HCT116 (cell line): ENCODE measurements around the gene LRRTM3. TPM values are rescaled to one million over a fixed set of nuclear protein-coding genes. Genes with fewer than 3 reads are reported as not detected.

Experiments
- ATAC-seq: fragments of 200-7000 bp; cut with Tn5 transposase; 2 replicates; pipeline ENCODE4 v1.9.1; 2020; ENCODE audit warnings: mild to moderate bottlenecking, moderate library complexity
- BruUV-seq: library from RNA; stranded (reverse); fragments of 400-500 nt; replicated peaks from 2 replicates; lab custom pipeline; 2021; lab: Mats Ljungman, UMichigan
- CTCF ChIA-PET: fragments of 300-600 bp; sonication (Branson Sonifier 250); formaldehyde crosslinking; loops from one replicate; lab custom pipeline; 2021; ENCODE audit warnings: antibody characterized with exemption; lab: Charles Lee
- POLR2A ChIA-PET: fragments of 300-600, 350-600 bp; sonication (Branson Sonifier 250); formaldehyde crosslinking; loops from one replicate; lab custom pipeline; 2021; ENCODE audit warnings: antibody characterized with exemption; lab: Charles Lee
- RAD21 ChIA-PET, 2 experiments: fragments of 300-600 bp; sonication (Branson Sonifier 250); formaldehyde crosslinking; loops; one replicate each; lab custom pipeline; 2023; ENCODE audit warnings: low total read pairs in 2 of 2; ENCODE audit not compliant: uncharacterized antibody in 2 of 2, unreplicated experiment in 2 of 2, low non-redundant PET in 1 of 2; lab: Charles Lee
- DNase-seq: peaks from one replicate; pipeline ENCODE4 v3.0.0-alpha.2; 2010; ENCODE audit warnings: low read depth, low spot score
- H2AFZ ChIP-seq: fragments of 200-600 bp; shearing (Covaris generic), sonication (generic); 2 replicates; pipeline ENCODE4 v1.6.1; 2017; ENCODE audit warnings: low read depth, mixed run types, mixed read lengths, antibody characterized with exemption, low read length; ENCODE audit not compliant: poor library complexity, severe bottlenecking
- H3K27ac ChIP-seq: 2 replicates; pipeline ENCODE4 v1.5.1; 2012; ENCODE audit warnings: low read depth, low read length
- H3K27me3 ChIP-seq: fragments of 200-600 bp; sonication (generic); 2 replicates; pipeline ENCODE4 v1.6.1; 2016; ENCODE audit warnings: mixed run types, low read length, mixed read lengths; ENCODE audit not compliant: insufficient read depth
- H3K36me3 ChIP-seq, 2 experiments: fragments of 200-500 bp in 1 of 2; fragments of 200-600 bp in 1 of 2; sonication (Bioruptor generic) in 1 of 2; sonication (generic) in 1 of 2; 2 replicates each; pipeline versions ENCODE4 v1.5.1 to v1.6.1; 2014 to 2016; ENCODE audit warnings: low read length in 2 of 2, inconsistent platforms in 1 of 2, mixed read lengths in 1 of 2, mixed run types in 1 of 2; ENCODE audit not compliant: insufficient read depth in 2 of 2, control insufficient read depth in 1 of 2
- H3K4me1 ChIP-seq, 2 experiments: fragments of 200-600 bp in 1 of 2; sonication (generic) in 1 of 2; 2 replicates each; pipeline versions ENCODE4 v1.5.1 to v1.6.1; 2012 to 2017; ENCODE audit warnings: low read length in 2 of 2, inconsistent platforms in 1 of 2, mild to moderate bottlenecking in 1 of 2, mixed read lengths in 1 of 2, mixed run types in 1 of 2, moderate library complexity in 1 of 2; ENCODE audit not compliant: insufficient read depth in 2 of 2, control insufficient read depth in 1 of 2
- H3K4me2 ChIP-seq: fragments of 200-600 bp; sonication (generic); 2 replicates; pipeline ENCODE4 v1.6.1; 2017; ENCODE audit warnings: mixed run types, low read length, mixed read lengths
- H3K4me3 ChIP-seq, 2 experiments: fragments of 200-600 bp in 1 of 2; sonication (generic) in 1 of 2; replicated peaks in 1 of 2; 2 replicates each; pipeline ENCODE4 v1.5.1; 2011 to 2016; ENCODE audit warnings: low read length in 2 of 2, control low read depth in 1 of 2, low read depth in 1 of 2, mild to moderate bottlenecking in 1 of 2, mixed read lengths in 1 of 2, mixed run types in 1 of 2
- H3K79me2 ChIP-seq: fragments of 200-600 bp; sonication (generic); 2 replicates; pipeline ENCODE4 v1.6.1; 2017; ENCODE audit warnings: mild to moderate bottlenecking, mixed run types, low read length, moderate library complexity, mixed read lengths; ENCODE audit not compliant: insufficient read depth
- H3K9ac ChIP-seq: fragments of 200-600 bp; sonication (generic); 2 replicates; pipeline ENCODE4 v1.6.1; 2016; ENCODE audit warnings: low read length, mixed read lengths
- H3K9me2 ChIP-seq: fragments of 200-600 bp; sonication (generic), shearing (Covaris generic); 2 replicates; pipeline ENCODE4 v1.6.1; 2017; ENCODE audit warnings: mixed run types, mild to moderate bottlenecking, moderate library complexity; ENCODE audit not compliant: insufficient read depth
- H3K9me3 ChIP-seq, 2 experiments: fragments of 200-500 bp in 1 of 2; fragments of 200-600 bp in 1 of 2; sonication (Bioruptor generic) in 1 of 2; sonication (generic) in 1 of 2; 2 replicates each; pipeline ENCODE4 v1.6.1; 2014 to 2017; ENCODE audit warnings: low read length in 2 of 2, mixed read lengths in 2 of 2, inconsistent platforms in 1 of 2, low read depth in 1 of 2, mild to moderate bottlenecking in 1 of 2, mixed run types in 1 of 2, moderate library complexity in 1 of 2; ENCODE audit not compliant: control insufficient read depth in 1 of 2, insufficient read depth in 1 of 2
- H4K20me1 ChIP-seq: fragments of 200-600 bp; sonication (generic), shearing (Covaris generic); 2 replicates; pipeline ENCODE4 v1.6.1; 2017; ENCODE audit warnings: mixed run types, mild to moderate bottlenecking, moderate library complexity; ENCODE audit not compliant: insufficient read depth
- CEBPB ChIP-seq: IDR thresholded peaks from 2 replicates; pipeline ENCODE4 v1.6.1; 2012; ENCODE audit warnings: low read depth
- EGR1 ChIP-seq: IDR thresholded peaks from 2 replicates; pipeline ENCODE4 v1.6.1; 2012; ENCODE audit warnings: low read depth
- ELF1 ChIP-seq: IDR thresholded peaks from 2 replicates; pipeline ENCODE4 v1.6.1; 2012; ENCODE audit warnings: low read depth, borderline replicate concordance
- EZH2 ChIP-seq: fragments of 200-600 bp; sonication (generic); IDR thresholded peaks from 2 replicates; pipeline ENCODE4 v1.6.1; 2017; ENCODE audit warnings: antibody characterized with exemption, mixed run types
- EZH2phosphoT487 ChIP-seq: fragments of 200-600 bp; IDR thresholded peaks from 2 replicates; pipeline ENCODE4 v1.6.1; 2018; ENCODE audit warnings: antibody characterized with exemption, borderline replicate concordance
- FOSL1 ChIP-seq: IDR thresholded peaks from 2 replicates; pipeline ENCODE4 v1.6.1; 2012; ENCODE audit warnings: low read depth
- POLR2A ChIP-seq: IDR thresholded peaks from 2 replicates; pipeline ENCODE4 v1.7.0; 2011; ENCODE audit warnings: borderline replicate concordance; ENCODE audit not compliant: insufficient read depth, insufficient read length; ENCODE audit errors: extremely low read depth
- POLR2AphosphoS5 ChIP-seq: IDR thresholded peaks from 2 replicates; pipeline ENCODE4 v1.6.1; 2011; ENCODE audit warnings: mild to moderate bottlenecking, low read depth, low read length, moderate library complexity
- RAD21 ChIP-seq: IDR thresholded peaks from 2 replicates; pipeline ENCODE4 v1.6.1; 2012; ENCODE audit warnings: low read depth, mild to moderate bottlenecking
- TCF7L2 ChIP-seq: IDR thresholded peaks from 2 replicates; pipeline ENCODE4 v1.7.0; 2011; ENCODE audit warnings: borderline replicate concordance, inconsistent platforms; ENCODE audit not compliant: insufficient read depth, insufficient read length; ENCODE audit errors: extremely low read depth
- ZFX ChIP-seq: fragments of 450-650 bp; IDR thresholded peaks from 2 replicates; pipeline ENCODE4 v1.6.1; 2017
- ZNF274 ChIP-seq: fragments of 200-500 bp; sonication (Bioruptor generic); IDR thresholded peaks from 2 replicates; pipeline ENCODE4 v1.6.1; 2014; ENCODE audit warnings: mild to moderate bottlenecking, low read depth, low read length, inconsistent platforms
- intact Hi-C: fragments of 100-400 bp; cut with micrococcal nuclease; formaldehyde crosslinking; loops from 2 replicates; pipeline ENCODE4 v1.10.0; 2022
- total RNA-seq: library from RNA; stranded (reverse); gene quantifications from one replicate; pipeline ENCODE4 v1.2.1, GENCODE V29; 2021; ENCODE audit not compliant: unreplicated experiment
- TF ChIP-seq, protein P1 (sequence below): IDR thresholded peaks from 2 replicates; pipeline ENCODE4 v1.6.1; 2012
- TF ChIP-seq, protein P2 (sequence below): IDR thresholded peaks from 2 replicates; pipeline ENCODE4 v1.6.1; 2012
- TF ChIP-seq, protein P3 (sequence below): IDR thresholded peaks from 2 replicates; pipeline ENCODE4 v1.6.1; 2011; ENCODE audit warnings: mild to moderate bottlenecking, low read length, moderate library complexity; ENCODE audit not compliant: insufficient replicate concordance; ENCODE audit errors: extremely low read depth

The LRRTM3 gene
- total RNA-seq, 1 experiment from 2014 or later, result not detected

DNA sequence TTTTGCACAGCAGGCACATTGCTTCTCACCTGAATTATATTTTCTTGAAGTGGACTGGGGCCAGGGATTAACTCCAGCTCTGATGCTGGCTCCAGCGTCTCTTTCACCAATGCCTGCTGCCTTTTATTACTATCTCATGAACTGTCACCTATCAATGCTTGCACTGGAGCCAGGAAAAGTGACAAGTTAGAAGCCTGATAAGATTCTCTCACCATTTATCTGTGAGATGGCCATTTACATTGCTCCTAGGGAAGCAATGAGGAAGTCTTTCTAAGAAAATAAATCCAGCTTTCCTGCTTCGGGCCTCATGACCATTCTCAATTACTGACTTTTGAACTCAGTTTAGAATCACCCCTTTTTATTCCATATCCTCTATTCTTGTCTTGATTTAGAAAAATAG lies 48.5 kb upstream of the LRRTM3 start:
- ChIA-PET CTCF (no interaction called here), POLR2A (no interaction called here), RAD21 (no interaction called here)
- Histone ChIP-seq H3K9me2 (no peaks in the 10 kb centered on the region), H3K4me2 (no peak overlapping the region), H3K9ac (no peak overlapping the region), H3K36me3 (no peaks in the 10 kb centered on the region), H3K9me3 (no peaks in the 10 kb centered on the region), H3K27ac (no peak overlapping the region), H4K20me1 (no peaks in the 10 kb centered on the region), H3K79me2 (no peaks in the 10 kb centered on the region), H3K4me1 (no peaks in the 10 kb centered on the region), H2AFZ (no peak overlapping the region), H3K27me3 (no peaks in the 10 kb centered on the region), H3K4me3 (no peak overlapping the region)
- BruUV-seq, result no TSS peak
- TF ChIP-seq, protein P1, sequence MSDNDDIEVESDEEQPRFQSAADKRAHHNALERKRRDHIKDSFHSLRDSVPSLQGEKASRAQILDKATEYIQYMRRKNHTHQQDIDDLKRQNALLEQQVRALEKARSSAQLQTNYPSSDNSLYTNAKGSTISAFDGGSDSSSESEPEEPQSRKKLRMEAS, result no peak
- TF ChIP-seq TCF7L2, result no peak
- no peak for TF ChIP-seq ELF1
- TF ChIP-seq EZH2phosphoT487, result no peak
- no peak for TF ChIP-seq FOSL1
- TF ChIP-seq, protein P2, sequence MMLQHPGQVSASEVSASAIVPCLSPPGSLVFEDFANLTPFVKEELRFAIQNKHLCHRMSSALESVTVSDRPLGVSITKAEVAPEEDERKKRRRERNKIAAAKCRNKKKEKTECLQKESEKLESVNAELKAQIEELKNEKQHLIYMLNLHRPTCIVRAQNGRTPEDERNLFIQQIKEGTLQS, result no peak
- no peak for TF ChIP-seq EZH2
- TF ChIP-seq, protein P3, sequence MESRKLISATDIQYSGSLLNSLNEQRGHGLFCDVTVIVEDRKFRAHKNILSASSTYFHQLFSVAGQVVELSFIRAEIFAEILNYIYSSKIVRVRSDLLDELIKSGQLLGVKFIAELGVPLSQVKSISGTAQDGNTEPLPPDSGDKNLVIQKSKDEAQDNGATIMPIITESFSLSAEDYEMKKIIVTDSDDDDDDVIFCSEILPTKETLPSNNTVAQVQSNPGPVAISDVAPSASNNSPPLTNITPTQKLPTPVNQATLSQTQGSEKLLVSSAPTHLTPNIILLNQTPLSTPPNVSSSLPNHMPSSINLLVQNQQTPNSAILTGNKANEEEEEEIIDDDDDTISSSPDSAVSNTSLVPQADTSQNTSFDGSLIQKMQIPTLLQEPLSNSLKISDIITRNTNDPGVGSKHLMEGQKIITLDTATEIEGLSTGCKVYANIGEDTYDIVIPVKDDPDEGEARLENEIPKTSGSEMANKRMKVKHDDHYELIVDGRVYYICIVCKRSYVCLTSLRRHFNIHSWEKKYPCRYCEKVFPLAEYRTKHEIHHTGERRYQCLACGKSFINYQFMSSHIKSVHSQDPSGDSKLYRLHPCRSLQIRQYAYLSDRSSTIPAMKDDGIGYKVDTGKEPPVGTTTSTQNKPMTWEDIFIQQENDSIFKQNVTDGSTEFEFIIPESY, result no peak
- TF ChIP-seq POLR2A, result no peak
- no peak for TF ChIP-seq EGR1
- no peak for TF ChIP-seq POLR2AphosphoS5
- no peak for TF ChIP-seq ZFX
- no peak for TF ChIP-seq CEBPB
- no peak for TF ChIP-seq ZNF274
- no peak for TF ChIP-seq RAD21
- DNase-seq, result no peak
- intact Hi-C loops, result no loop called here
- no peak for ATAC-seq
